Activated CD4-positive, CD25-positive, alpha-beta regulatory T cell treated with anti-CD3 and anti-CD28 coated beads, Interleukin-2, amount 50 U/mL, for 72 hours (primary cell): ENCODE measurements around the gene SLC35A4.
"Not testable (repeated sequence)": the region's sequence is repeated elsewhere in the genome, so short reads cannot be mapped to it uniquely, and the experiment has no call there.

Experiments
- DNase-seq: peaks from one replicate; pipeline ENCODE4 v3.0.0; 2021

SLC35A4 gene

DNA sequence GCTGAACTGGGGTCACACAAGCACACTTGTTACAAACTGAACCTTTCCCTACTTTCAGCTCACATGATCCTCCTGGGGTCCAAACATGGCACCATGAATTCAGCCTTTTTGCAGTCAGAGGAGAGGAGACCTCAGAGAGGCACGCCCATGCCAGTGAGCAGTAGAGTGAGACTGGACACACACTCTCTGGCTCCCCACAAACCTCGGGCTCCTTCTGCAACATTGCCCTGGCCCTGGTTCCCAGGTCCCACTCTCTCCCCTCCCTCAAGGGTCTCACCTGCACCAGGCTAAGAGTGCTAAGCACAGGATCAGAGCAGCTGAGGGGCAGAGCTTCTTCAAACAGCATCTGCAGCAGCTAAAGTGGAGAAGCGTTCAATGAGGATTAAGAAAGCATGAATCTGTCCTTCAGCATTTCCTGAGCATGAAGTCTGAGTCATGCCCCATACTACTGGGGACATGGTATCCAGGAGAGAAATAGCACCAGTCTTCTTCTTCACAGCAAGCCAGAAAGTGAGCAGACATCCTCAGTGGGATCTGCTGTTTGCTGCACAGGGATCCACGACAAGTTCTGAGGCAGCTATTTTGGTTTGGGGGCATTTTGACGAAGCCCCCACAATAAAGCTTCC, 27.2 kb downstream of the SLC35A4 start:
- no peak for DNase-seq

DNA sequence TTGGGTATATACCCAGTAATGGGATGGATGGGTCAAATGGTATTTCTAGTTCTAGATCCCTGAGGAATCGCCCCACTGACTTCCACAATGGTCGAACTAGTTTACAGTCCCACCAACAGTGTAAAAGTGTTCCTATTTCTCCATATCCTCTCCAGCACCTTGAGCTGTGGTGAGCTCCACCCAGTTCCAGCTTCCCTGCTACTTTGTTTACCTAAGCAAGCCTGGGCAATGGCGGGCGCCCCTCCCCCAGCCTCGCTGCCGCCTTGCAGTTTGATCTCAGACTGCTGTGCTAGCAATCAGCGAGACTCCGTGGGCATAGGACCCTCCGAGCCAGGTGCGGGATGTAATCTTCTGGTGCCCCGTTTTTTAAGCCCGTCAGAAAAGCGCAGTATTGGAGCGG, 28.4 kb downstream of the SLC35A4 start:
- DNase-seq, result not testable (repeated sequence)

DNA sequence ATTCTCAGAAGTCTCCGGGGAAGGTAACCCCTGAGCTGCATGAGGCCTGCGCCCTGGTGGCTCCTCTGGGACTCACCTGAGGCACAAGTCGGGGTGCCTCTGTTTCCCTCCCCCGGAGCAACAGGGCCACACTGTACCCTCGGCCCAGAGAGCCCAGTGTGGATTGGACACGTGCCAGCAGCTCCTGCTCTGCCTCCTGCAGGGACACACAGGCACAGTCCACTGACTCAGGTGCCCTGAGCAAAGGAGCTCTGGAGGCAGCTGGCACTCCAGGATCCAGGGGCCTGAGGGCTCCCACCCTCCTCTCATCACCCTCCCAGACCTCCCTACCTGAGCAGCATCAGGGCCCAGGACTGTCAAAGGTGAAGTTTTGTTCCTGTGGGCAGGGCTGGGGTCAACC, 29.5 kb downstream of the SLC35A4 start:
- no peak for DNase-seq

DNA sequence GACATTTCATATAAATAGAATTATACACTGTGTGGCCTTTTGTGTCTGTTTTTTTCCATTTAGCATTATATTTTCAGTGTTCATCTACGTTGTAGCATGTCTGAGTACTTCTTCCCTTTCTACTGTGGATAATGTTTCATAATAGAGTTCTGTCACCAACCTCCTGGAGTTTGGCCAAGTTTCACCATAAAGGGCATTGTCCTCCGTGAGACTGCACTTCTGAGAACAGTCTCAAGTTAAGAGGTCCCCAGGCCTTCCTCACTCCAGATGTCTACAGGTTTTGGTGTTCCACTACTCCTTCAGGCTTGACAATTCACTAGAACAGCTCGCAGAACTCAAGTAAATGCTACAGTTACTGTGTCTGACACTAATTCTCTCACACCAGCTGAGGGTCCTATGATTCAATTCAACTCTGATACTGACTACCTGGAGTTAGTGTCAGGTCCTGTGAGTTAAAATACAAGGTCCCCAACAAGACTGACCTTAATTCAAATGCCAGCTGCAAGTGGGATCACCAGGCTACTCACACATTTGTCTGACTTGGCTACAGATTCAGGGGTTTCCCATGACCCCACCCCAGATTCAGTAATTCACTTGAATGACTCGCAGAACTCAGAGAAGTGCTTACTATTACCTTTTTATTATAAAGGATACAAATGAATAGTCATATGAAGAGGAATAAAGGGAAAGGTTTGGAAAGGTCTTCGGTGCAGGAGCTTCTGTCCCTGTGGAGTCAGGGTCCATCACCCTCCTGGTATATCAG, 31.1 kb downstream of the SLC35A4 start:
- DNase-seq, result no peak

DNA sequence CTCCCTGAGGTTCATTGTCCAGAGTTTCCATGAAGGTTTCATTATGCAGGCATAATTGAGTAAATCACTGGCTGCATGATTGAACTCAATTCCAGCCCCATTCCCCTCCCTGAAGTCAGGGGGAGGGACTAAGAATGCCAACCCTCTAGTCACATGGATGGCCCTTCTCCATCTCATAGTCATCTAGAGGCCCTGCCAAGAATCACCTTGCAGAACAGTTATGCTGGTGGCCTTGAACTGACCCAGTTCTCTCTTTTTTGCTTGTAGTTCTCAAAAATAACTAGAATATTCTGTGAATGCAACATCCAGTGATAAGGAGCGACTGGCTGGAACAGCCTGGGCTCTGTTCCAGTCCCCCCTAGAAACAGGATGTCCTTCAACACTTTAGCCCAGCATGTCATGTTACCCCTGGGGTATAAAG, 31.7 kb downstream of the SLC35A4 start:
- no peak for DNase-seq

DNA sequence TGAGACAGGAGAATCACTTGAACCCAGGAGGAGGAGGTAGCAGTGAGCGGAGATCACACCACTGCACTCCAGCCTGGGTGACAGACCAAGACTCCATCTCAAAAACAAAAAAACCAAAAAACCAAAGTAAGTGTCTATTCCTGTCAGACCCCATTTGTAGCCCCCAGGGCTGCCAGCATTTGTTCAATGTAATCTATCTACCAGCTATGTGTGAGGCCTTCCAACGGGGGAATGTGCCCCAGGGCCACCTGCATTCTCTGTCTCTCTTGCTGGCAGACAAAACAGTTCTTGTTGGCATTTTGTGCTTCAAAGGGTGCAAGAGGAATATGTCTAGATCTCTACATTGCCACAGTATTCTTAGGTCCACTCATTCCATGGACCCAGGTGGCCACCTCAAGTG, 34.2 kb downstream of the SLC35A4 start:
- no peak for DNase-seq

DNA sequence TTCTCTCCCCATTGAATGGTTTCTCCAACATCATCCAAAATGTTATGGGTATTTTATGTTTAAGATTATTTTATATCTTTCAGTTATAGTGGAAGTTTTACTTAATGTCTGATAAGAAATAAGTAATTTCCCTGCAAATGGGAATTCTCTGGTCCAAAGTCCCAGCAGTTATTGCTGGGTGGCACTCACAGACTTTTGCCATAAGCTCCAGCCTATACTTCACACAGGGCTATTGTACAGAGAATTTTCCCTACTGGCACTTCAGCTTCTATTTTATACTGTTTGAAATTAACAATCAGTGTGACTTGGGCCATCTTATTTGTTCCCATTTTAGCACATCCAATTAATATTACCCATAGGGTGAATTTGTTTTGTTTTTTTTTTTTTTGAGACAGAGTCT, 35.5 kb downstream of the SLC35A4 start:
- DNase-seq, result no peak

DNA sequence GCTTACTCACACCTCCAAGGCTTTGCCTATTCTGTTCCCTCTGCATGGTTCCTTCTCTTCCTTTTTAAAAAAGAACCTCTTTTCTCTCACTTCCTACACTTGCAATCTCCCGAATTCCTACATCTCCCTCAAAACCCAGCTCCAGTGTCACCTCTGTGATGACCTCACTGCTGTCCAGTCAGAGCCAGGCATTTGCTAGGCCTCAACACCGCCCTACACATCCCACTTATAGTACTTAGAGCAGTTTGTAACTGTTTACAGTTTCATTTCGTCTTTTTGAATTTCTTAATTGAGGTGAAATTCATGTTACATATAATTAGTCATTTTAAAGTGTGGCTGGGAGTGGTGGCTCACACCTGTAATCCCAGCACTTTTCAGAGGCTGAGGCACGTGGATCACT, 37.5 kb downstream of the SLC35A4 start:
- no peak for DNase-seq

DNA sequence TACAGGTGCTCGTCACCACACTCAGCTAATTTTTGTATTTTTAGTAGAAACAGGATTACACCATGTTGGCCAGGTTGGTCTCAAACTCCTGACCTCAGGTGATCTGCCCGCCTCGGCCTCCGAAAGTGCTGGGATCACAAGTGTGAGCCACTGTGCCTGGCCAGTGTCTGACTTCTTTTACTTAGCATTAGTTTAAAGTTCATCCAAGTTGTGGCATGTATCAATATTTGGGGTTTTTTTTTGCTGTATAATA, 38.7 kb downstream of the SLC35A4 start:
- DNase-seq, result not testable (repeated sequence)

DNA sequence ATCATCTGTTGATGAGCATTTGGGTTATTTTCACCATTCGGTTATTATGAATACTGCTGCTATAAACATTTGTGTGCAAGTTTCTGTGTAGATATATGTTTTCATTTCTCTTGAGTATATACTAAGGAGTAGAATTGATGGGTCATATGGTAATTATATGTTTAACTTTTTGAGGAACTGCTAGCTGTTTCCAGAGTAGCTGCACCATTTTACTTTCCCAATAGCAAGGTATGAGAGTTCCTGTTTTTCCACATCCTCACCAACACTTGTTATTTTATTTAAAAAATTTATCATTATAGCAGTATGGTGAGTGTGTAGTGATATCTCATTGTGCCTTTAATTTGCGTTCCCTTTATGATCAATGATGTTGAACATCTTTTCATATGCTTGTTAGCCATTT, 39.1 kb downstream of the SLC35A4 start:
- no peak for DNase-seq

DNA sequence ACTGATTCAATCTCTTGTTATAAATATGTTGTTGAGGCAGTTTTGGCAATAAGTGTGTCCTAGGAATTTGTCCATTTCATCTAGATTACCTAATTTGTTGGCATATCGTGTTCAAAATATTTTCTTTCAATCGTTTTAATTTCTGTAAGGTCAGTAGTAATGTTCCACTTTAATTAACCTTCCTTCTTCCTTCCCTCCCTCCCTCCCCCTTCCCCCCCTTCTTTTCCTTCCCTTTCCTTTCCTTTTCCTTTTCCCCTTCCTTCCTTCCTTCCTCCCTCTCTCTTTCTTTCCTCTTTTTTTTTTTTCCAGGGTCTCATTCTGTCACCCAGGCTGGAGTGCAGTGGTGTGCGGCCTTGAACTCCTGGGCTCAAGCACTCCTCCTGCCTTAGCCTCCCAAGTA, 41.3 kb downstream of the SLC35A4 start:
- no peak for DNase-seq

DNA sequence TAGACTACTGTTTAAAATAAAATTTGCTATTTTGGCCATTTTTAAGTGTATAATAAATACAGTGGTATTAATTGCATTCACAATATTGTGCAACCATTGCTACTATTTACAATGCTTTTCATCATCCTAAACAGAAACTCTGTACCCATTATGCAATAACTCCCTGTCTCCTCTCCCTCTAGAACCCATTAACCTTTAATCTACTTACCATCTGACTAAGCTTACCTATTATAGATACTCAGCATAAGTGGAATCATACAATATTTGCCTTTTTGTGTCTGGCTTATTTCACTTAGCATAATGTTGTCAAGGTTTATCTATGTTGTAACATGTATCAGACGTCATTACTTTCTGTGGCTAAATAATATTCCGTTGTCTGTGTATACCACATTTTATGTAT, 42.4 kb downstream of the SLC35A4 start:
- DNase-seq, result no peak

DNA sequence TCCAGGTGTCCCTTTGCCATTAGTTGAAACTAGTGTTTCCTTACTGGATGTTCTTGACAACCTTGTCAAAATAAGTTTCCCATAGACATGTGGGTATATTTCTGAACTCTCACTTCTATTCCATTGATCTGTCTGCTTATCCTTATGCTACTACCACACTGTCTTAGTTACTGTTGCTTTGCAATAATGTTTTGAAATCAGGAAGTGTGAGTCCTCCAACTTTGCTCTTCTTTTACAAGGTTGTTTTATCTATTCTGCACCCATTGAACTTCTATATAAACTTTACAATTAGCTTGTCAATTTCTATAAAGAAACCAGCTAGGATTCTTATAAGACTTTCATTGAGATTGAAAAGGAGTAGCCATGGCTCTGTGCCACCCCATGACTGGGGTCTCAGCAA, 44.1 kb downstream of the SLC35A4 start:
- no peak for DNase-seq

DNA sequence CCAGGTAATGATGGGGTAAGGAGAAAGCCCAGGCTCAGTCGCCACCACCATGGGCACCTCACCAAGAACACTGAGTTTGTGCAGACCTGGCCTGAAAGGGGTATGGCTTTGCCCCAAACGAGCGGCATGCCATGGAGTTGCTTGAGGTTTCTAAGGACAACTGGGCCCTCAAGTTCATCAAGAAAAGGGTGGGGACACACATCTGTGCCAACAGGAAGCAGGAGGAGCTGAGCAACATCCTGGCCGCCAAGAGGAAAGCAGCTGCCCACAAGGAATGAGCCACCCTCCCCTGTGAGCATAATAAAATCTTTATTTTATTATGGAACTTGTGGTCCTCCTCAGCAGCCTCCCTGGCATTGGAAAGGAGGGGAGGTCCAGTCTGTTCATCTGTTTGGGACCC, 44.5 kb downstream of the SLC35A4 start:
- no peak for DNase-seq

DNA sequence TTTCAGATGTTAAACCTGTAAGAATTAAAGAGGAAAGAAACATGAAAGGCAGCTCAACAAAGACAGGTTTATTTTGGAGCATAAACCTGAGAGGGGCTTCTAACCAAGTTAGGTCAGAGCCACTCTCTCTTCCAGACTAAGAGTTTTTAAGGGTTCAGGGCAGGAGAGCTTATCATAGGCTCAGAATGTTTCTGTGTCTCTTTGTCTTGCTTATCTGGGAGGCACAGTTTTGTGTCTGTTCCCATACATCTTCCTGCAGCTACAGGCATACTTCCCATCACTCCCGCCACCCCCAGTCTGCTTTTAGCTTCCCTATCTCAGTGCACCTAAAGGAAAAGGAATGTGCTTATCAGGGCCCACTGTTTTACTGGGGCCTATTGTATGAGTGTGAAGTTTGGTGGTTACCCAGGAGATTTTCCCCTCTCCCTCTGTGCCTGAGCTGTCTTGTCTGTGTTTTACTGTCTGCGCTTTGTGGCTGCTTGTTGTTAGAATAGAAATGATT, 46.4 kb downstream of the SLC35A4 start:
- no peak for DNase-seq
